ENCODE data around the gene SCYL3.
"Not testable (repeated sequence)": the region's sequence is repeated elsewhere in the genome, so short reads cannot be mapped to it uniquely, and the experiment has no call there.

Gene SCYL3

DNA sequence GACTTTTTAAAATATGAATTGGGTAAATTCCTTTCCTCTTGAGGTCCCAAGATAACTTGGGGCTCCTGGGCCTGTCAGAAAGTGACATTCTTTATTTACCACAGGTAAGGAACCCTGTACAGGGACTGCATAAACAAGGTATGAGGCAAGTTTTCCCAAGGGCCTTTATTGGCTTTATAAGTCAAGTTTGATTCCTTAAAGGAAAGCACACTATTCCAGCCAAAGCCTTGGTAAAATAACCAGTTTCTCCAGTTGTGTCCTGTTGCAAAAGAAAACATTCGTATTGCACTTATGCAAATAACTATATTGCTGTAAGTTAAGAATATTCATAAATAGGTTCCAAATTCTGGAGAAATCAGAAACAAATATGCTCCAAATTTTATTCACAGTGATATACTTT lies 77.1 kb downstream of the SCYL3 start:
- FAIRE-seq: no peak
- DNase-seq (ENCODE audit: low spot score): no peak

DNA sequence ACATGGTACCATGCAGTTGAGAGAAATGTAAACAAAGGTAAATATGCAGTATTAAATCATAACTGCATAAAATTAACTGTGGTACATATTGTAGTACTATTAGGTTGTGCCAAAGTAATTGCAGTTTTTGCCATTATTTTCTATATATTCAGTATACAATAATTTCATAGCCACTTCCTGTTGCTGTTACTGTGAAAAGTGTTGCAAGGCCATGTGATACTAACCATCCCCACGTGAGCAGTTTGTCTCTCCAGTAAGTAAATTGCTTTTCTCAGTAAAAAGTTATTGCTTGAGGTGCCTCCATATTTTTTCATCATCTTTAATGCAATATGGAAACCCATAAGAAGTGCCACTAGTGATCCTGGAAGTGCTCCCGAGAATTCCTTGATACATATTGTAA lies 79.4 kb downstream of the SCYL3 start:
- DNase-seq (ENCODE audit: low spot score): no peak
- no peak for FAIRE-seq

DNA sequence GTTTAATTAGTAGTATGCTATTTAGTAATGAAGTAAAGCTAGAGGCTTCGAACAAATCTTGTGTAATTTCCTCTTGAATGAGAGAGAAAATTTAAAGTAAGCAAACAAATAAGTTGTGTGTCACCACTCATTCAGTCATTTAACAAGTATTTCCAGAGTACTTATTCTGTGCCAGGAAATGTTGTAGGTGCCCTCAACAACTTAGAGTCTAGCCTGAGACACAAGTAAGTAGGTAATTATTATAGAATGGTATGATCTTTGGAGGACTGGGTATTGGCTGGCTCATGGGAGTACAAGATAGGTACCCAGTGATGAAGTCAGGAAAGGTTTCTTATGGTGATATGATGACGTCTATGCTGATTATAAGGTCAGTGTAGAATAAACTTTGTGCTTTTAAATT lies 81.6 kb downstream of the SCYL3 start:
- FAIRE-seq (no peak), DNase-seq (ENCODE audit: low spot score) (no peak)

DNA sequence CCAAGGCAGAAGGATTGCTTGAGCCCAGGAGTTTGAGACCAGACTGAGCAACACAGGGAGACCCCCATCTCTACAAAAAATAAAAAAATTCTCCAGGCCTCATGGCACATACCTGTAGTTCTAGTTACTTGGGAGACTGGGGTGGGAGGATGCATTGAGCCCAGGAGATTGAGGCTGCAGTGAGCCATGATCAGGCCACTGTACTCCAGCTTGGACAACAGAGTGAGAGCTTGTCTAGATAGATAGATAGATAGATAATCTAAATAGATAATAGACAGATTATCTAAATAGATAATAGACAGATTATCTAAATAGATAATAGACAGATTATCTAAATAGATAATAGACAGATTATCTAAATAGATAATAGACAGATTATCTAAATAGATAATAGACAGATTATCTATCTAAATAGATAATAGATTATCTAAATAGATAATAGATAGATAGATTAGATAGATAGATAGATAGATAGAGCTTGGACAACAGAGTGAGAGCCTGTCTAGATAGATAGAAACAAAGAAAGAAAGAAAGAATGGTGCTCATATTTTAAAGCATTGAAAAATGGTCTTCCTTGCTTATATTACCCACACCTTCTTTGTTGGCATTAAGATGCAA lies 82.2 kb downstream of the SCYL3 start:
- not testable (repeated sequence) for FAIRE-seq; DNase-seq (ENCODE audit: low spot score)

DNA sequence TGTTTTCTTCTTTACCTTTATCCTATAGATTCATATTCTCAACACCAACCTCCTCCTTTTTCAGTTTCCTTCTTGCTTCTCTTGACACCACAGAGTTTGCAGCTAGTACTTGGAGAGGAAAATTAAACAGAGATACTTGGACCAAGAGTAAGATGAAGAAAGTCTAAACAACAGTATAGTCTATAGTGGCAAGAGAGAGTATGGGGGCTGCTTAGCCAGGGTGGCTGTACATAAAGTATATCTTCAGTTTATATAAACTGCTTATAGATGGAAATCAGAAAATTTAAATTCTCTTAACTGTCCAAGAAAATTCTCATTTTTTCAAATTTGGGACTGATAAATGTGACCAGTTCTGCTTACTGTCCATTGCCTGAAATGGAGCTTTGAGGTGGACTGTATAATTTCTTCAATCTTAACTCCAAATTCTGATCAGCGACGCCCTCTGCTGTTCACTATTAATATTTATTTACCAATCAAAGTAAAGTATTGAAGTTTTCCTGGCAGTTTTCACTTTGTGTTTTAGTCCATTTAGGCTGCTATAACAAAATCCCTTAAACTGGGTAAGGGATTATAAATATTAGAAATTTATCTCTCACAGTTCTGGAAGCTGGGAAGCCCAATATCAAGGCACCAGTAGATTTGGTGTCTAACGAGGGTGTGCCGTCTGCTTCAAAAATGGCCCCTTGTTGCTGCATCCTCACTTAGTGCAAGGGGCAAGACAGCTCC lies 84.2 kb downstream of the SCYL3 start:
- DNase-seq (ENCODE audit: low spot score) (peak; percentile 12), FAIRE-seq (no peak)

DNA sequence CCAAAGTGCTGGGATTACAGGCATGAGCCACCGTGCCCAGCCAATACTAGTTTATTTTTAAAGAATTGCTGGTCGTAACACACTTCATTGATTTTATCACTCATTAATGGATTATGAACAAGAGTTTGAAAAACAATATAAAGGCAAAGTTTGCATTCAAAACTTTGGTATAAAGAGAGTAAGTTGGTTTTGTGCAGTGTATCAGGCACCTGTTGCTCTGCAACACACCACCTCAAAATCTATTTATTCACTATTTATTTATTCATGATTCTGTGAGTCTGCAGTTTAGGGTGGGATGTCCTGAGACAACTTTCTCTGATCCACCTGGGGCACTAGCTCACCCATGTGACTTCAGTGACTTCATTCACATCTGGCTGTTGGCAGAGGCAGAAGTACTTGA lies 88.8 kb downstream of the SCYL3 start:
- no peak for DNase-seq (ENCODE audit: low spot score)
- no peak for FAIRE-seq

DNA sequence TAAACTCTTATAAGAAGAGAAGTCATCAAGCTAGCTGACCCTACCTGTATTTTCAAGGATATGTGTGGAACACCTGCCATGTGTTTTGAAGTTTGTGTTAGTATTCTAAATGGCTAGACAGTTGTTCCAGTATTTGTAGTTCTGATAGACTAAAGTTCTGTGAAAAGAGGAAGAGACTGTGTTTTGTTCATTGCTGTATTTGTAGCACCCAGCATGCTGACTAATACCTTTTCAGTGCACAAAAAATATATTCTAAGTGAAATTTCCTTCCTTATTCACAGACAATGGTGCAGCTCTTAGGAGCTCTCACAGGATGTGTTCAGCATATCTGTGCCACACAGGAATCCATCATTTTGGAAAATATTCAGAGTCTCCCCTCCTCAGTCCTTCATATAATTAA lies 90.8 kb downstream of the SCYL3 start:
- no peak for DNase-seq (ENCODE audit: low spot score)
- FAIRE-seq: no peak

All from urothelium cell line (cell line).